Daoy (cell line): ENCODE data around the gene GLO1. TPM values are rescaled to one million over a fixed set of nuclear protein-coding genes. Genes with fewer than 3 reads are reported as not detected.

Experiments used
- DNase-seq: peaks from one replicate; pipeline ENCODE4 v3.0.0-alpha.2; 2015; ENCODE audit warnings: low read depth
- total RNA-seq: library from RNA; depleted of rRNA; stranded (reverse); fragments of >200 nt; shearing (Covaris generic); gene quantifications from 2 replicates; pipeline ENCODE4 v1.2.3, GENCODE V29; 2014

GLO1 gene
- total RNA-seq, 1 experiment from 2014 or later, result 254 TPM

DNA sequence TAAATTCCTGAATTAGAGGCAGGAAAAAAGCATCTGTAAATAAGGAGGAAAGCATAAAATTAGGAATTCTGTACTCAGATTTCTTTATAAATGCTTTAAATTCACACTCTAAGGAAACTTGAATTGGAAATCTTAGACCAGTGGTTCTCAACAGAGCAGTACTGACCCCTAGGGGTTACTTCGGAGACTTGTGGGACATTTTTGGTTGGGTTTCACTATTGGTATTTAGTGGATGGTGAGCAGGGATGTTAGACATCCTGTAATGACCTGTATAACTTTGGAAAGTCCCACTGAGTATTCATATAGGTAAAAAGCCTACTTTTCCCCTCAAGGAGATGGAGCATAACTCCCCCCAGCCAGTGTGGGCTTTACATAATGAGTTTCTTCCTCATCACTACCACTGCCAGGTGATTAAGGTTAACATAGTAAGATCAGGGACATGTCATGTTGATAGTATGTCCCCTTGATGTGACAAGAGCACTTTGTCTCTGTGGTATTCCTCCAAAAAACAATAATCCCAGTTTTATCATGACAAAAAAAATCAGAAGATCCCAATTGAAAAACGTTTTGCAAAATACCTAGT is 31.0 kb downstream of the GLO1 start:
- peak; percentile 41 for DNase-seq

DNA sequence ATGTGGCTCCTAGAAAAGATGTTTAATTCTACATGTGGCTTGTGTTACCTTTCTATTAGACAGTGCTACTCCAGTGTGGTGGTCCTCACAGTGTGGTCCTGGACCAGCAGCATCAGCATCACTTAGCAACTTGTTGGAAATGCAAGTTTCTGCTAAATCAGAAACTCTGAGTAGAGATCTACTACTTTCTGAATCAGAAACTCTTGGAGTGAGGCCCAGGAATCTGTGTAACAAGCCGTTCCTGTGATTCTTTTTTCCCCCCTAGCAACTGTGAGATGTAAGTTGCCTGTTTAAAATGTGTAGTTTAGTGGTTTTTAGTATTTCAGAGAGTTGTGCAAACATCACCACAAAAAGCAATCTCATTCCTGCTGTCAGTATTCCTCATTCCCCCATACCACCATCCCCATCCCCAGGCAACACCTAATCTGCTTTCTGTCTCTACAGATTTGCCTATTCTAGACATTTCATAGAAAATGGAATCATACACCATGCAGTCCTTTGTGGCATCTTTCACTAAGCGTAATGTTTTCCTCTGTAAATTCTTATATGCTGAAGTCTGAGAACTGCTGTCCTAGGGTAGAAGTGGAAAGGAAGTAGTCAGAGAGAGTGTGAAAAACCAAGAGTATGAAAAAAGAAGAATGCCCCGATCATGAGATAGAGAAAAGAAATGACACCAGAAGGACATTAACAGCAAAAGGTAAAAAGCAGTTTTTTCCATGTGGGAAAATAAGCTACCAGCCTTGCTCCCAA is 44.4 kb downstream of the GLO1 start:
- DNase-seq, result no peak

DNA sequence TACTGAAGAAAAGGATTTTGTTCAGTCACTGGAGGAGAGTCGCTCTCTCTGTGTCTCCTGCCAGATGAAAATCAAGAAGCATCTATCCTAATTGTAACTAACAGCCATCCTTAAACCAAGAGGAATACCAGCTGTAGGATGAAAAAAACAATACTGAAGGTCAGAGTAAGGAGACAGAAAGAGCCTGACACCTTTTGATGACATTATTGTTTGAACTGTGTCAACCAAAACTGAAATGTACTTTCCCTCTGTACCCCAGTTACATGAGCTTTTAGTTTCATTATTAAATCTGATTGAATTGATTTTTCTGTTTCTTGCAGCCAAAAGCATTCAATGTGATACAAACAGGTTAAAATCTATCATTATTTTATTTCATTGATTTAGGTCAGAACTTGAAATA is 46.0 kb downstream of the GLO1 start:
- DNase-seq, result no peak

DNA sequence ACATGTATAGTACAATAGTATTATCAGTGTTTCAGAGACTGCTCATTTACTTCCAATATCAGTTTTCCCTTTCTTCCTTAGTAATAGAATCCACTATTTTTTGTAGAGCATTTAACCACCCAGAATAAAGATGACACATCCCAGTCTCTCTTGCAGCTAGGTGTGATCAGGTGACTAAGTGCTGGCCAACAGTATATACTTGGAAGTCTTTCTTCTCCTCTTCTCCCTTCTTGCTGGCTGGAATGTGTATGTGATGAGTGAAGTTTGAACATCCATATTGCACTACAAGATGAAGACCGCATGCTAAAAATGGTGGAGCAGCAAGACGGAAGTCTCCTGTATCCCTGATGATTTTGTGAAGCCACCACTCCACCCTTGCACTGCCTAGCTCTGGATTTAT is 48.7 kb downstream of the GLO1 start:
- DNase-seq, result no peak

DNA sequence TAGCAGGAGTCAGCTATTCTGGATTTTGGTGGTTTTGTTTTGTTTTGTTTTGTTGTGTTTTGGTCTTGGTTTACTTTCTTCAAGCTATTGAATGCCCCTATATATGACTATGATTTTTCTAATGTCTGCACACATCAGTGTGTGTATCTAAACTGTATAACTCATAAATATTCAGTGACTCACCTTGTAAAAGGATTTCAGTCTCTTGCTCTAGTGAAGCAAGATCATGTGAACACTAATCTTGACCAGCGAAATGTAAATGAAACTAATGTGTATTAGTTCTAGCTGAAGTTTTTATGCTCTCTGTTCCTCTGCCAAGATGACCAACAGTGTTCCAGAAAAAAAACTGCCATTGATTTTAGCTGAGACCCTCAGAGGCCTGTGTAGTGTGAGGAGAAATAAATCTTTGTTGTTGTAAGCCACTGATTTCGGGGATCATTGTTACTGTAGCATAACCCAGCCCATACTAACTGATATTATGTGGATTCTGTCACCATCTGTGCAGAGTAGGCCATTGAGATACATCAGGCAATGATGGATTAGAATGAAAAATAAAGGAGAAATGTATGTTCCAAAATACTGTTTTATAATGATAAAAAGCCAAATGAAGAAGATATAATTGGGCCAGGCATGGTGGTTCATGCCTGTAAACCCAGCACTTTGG is 51.7 kb downstream of the GLO1 start:
- no peak for DNase-seq

DNA sequence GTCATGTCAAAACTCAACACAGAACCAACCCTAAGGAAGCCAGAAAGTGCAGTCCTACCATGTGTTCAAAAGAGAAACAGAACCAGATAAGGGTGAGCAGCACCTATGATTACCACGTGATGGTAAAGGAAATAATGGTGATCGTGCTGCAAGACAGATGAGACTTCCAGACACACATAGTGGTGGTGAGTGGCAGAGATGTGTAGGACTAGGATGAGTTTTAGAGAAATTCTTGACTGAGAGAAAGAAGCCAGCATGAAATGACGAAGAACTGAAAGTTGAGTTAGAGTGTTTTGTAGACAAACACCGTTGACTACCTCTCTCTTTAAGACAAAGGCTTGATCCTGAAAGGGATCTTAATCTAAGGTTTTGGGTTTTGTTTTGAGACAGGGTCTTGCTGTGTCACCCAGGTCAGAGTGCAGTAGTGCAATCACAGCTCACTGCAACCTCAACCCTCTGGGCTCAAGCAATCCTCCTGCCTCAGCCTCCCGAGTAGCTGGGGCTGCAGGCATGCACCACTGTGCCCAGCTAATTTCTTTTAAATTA is 52.7 kb downstream of the GLO1 start:
- DNase-seq, result no peak

DNA sequence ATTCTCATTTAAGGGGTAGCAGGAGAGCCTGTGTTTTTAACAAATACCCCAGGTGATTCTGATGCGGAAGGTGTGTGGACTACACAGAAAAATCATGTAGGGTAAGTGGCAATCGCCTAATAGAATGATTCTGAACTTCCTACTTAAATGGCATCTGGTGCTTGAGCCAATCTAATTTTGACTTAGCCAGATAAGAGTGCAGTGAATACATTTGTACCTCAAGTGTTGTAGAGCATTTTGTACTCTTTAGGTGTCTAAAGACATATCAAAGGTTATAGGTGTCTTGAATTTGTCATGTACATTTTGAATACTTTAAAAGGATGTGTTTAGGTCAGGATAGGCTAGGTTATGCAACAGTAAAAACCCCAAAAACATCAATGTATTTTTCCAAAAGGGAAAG is 53.2 kb downstream of the GLO1 start:
- DNase-seq, result no peak

DNA sequence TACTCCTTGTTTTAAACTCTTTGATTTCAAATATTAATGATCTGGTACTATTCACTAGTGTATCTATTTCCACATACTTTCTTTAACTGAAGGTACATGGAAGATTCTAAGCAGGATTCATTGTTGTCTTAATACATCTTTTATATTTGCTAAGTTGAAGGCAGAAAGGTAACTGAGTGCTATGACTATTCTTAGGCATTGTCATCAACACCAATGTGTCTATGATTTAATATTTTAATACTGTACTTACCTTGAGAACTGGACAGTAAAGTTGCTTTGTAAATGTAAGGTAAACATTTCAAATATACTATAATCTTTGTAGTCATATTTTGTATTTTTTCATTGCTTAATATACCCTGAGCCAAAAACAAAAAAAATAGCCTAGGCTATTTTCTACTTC is 54.3 kb downstream of the GLO1 start:
- DNase-seq, result no peak

DNA sequence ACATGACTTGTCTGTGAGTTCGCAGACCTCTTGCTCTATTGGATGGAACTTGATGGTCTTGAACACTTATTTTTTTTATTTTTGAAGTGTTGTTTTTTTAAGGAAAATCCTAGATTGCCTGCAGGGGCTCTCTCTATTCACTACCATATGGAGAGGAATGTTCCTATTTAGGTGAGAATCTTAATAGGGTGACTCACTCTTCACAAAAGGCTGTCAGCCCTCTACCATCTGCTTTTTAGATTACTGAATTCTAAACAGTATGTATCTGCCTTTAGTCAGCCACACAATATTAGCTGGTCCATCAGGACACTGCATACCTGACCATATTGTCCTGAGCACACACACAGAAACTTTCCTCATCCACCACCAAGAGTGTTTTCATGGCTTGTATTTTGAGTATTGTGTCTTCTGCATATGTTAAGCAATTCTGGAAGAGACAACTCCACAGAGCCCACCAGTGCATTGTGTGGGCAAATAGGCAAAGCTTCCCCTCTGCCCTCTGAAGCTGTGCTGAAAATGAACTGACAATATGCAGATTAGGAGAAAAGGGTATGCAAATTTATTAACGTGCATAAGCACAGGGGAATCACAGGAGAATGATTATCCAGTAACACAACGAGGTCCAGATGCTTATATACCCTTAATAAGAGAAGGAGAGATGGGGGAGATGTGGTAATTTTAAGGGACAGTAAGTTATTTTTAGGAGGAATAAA is 56.6 kb downstream of the GLO1 start:
- no peak for DNase-seq

DNA sequence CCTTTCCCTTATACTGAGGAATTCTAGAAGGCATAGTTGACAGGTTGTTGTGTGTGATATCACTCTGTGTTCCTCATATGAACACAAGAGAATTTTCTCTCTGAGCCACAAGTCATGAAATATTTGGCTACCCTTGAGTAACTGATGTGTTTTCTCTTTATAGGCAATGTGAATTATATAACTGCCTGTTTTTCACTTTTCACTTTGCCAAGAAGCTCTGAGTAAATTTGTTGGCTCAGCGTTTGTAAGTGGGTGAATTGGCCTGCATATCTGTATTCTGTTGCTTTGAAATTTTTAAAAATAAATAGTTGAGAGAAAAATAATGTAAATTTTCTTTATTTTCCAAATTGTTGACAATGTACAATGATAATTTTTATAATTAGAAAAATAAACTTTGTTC is 58.0 kb downstream of the GLO1 start:
- DNase-seq, result no peak

DNA sequence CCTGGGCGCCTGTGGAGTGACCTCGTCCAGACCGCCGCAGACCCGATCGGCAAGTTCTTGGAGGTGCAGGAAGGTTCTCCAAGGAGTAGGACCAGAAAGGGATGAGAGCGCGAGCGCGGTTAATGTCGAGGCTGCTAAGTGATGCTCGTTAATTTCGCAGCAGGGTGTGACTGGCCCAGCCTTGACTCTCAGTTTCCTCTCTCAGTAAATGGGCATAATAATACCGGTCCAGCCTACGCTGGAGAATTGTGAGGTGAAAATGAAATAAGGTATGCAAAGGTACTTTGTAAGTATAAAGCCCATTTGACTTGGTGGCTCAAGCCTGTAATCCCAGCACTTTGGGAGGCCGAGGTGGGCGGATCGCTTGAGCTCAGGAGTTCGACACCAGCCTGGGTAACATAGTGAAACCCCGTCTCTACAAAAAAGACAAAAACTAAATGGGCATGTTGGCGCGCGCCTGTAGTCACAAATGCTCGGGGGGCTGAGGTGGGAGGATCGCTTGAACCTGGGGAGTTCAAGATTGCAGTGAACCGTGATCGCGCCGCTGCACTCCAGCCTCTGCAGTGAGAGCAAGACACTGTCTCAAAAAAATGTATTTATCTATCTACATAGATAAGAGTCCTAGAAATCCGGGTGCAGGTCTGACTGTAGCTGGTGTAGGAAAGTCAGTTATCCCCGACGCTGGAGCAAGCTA is 62.6 kb downstream of the GLO1 start:
- DNase-seq, result no peak

DNA sequence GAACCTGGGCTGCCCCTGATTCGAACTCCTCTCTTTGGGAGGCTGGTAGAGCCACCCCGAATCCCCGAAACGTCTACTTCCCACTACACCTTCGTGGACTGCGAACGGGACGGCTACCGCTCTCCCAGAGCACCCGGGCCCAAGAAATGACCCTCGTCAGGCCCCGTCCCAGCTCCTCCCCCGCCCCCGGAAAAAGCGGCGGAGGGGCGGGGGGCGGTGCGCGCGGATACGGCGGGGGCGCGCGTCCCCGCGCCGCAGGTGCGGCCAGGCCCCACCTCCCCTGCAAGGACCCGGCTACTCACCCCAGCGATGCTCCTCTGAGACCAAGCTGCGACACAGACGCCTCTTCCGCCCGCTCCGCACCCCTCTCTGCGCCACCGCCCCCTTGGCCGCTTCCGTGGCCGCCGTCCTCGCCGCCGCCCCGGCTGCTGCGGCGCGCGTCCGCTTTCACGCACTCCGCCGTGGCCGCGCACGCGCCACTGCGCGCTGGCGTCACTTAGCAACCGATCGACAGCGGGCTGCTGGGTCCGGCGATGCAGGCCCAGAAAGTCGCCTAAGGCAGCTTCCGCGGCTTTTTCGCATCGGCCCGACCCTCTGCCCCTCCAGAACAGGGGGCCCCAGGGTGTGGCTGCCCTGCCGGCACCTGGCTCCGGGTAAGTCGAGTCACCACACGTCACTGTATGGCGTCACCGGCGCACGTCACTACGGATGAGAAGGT is 63.3 kb downstream of the GLO1 start, which contains the start of gene BTBD9:
BTBD9 (minus strand) TSS at position 432 of the 718 bp plus-strand sequence.
- peak; percentile 92 for DNase-seq

DNA sequence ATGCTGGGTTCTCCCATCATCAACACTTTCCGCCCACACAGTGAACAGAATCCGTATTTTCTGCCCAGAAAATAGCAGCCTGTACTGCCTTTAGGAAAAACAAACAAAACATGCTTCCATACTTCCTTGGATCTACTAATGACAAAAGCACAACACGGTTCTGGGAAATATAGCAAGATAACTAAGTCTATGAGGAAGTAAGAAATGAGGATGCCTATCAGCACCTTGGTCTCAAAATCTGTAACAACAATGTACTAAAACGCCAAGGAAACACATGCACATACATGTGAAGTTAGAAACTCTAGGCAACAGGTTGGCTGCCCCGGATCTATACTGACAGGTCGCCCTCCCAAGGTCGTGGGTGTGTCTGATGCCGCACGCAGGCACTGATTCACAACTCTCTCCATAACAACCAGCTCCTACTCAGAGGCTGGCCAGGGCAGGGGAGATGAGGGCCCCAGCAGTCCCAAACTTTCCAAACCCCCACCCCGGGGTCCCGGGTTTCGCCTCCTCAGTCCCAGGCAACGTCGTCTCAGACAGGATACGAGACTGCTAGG is 63.9 kb downstream of the GLO1 start:
- peak; percentile 72 for DNase-seq

DNA sequence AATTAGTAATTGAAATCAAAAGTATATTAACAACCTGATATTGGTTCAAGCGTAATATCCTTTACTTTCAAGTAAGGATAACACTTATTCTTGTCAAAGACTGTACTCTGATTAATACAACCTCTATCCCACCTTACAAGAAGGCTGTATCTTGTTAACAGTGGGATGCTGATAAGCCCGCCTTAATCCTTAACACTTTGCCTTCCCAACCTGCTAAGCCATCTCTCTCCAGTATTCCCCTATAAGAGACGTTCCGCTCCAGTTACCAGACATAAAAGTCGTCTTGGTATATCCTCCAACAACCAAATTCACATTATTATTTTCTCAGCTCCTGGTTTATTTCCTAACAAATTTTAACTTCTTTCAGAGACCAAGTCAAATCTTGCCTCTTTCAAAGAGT is 65.2 kb downstream of the GLO1 start:
- DNase-seq, result no peak

DNA sequence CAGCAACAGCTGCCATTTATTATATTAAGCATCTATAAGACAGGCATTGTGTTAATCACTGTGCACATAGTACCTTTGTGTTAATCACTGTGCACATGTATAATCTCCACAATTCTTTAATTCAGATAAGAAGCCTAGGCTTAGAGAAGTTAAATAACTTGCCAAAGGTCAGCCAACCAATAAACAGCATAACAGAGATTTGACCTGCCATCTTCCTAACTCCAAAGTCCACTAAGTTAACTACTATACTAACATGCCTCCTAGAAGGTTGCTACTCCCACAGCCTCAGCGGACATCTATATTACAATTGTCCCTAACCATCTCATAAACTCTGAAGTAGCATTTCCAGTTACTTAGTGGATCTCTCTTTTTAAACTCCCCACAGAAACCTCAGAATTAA is 66.9 kb downstream of the GLO1 start:
- no peak for DNase-seq

DNA sequence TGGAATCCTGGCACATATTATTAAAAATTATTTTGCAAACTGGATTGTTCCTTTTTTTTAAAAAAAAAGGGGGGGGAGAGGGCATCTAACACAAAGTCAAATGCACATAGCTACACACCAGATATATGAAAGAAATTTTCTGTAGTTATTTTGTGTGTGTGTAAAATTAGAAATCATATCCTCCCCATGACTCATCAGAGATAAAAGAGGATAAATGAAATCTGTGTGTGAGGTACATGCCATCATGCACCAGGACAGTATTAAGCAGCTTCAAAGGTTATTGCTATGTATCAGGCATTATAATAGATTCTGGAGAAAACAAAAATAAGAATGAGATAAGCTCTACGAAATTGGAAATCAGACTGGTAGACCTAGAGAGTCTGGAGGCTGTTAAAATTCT is 68.4 kb downstream of the GLO1 start:
- no peak for DNase-seq

DNA sequence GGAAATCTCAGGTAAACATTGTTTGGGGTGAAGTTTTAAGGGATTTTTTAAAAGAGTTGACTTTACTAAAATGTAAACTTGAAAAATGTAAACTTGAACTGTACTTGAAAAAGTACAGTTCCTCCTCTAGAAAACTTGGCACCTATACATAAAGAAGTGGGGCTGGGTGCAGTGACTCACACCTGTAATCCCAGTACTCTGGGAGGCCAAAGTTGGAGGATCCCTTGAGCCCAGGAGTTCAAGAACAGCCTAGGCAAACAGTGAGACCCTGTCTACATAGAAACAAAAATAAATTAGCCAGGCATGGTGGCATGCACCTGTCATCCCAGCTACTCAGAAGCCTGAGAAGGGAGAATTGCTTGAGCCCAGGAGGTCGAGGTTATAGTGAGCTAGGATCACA is 70.5 kb downstream of the GLO1 start:
- peak; percentile 19 for DNase-seq

DNA sequence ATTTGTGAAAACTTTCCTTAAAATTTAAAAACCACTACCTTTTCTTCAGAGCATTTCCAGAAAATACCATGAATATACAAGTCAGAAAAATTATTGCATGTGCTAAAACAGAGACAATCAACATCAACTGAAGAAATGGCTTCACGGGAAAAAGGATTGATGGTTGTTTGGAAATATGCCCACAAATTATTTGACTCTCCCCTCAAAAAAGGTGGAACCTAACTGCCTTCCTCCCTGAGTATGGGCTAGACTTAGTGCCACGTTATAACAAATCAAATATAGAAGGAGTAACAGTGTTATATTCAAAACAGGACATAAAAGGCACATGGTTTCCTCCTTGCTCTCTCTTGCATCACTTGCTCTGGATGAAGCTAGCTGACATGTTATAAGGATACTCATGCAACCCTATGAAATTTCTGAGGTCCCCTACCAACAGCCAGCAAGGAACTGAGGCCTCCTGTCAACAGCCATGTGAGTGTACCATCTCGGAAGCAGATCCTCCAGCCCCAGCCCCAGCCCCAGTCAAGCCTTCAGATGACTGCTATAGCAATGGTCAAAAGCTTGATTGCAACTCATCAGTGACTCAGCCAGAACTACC is 71.7 kb downstream of the GLO1 start:
- DNase-seq, result no peak
